ENCODE results near the gene TMEM88.

The TMEM88 gene, protein sequence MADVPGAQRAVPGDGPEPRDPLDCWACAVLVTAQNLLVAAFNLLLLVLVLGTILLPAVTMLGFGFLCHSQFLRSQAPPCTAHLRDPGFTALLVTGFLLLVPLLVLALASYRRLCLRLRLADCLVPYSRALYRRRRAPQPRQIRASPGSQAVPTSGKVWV

DNA sequence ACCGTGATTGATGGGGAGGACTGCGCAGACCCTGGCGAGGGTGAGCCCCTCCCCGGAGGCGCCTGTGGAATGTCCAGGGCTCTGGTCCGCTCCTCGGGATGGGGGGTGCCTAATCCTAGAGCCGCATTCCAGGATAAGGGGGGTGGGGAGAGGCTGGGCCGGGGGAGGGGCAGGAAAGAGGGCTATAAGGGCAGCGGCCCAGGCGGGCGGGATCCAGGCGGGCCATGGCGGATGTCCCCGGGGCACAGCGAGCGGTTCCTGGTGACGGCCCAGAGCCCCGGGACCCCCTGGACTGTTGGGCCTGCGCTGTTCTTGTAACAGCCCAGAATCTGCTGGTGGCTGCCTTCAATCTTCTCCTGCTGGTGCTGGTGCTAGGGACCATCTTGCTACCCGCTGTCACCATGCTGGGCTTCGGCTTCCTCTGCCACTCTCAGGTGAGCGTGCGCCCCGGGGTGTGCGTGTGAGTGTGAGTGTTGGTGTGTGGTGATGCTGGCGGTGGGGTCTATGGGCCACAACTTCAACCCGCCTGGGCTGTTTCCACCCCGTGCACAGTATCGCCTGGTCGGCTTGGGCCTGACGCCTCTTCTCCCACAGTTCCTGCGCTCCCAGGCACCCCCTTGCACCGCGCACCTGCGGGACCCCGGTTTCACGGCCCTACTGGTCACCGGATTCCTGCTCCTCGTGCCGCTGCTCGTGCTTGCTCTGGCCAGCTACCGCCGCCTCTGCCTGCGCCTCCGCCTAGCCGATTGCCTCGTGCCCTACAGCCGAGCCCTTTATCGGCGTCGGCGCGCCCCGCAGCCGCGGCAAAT, at the start of gene TMEM88:
TSS of gene TMEM88 (plus strand) at position 216 of the 809 bp plus-strand sequence. CDS start at position 225, 9 bp downstream.
- no peak for DNase-seq (ENCODE audit: low spot score)

DNA sequence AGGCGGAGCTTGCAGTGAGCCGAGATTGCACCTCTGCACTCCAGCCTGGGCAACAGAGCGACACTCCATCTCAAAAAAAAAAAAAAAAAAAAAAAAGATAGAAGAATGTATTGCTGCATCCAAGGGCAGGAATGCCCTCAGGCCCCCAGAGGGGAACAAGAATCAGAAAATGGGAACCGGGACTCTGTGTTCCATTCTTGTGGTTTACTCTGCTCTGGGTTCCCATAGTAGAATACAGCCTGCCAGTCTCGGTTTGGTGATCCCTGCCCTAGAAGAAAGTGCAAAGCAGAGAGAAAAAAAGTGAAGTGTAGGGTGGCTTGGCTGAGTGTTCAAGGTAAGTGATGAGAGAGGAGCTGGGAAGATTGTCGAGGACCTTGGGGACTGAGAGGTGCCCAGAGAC, 48.3 kb upstream of the TMEM88 start:
- DNase-seq (ENCODE audit: low spot score), result no peak

DNA sequence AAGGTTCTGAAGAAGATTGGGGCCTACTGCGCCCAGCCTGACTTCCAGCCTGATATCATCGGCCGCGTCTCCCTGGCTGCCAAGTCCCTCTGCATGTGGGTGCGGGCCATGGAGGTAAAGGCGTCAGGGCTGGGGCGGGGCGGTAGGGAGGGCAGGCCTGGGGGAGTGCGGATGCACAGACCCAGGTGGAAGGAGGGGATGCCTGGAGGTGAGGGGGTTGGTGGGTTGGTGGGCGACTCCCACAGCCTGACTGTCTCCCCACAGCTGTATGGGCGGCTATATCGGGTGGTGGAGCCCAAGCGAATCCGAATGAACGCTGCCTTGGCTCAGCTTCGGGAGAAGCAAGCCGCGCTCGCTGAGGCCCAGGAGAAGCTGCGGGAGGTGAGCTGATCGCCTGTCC, 47.7 kb upstream of the TMEM88 start:
- DNase-seq (ENCODE audit: low spot score), result no peak

DNA sequence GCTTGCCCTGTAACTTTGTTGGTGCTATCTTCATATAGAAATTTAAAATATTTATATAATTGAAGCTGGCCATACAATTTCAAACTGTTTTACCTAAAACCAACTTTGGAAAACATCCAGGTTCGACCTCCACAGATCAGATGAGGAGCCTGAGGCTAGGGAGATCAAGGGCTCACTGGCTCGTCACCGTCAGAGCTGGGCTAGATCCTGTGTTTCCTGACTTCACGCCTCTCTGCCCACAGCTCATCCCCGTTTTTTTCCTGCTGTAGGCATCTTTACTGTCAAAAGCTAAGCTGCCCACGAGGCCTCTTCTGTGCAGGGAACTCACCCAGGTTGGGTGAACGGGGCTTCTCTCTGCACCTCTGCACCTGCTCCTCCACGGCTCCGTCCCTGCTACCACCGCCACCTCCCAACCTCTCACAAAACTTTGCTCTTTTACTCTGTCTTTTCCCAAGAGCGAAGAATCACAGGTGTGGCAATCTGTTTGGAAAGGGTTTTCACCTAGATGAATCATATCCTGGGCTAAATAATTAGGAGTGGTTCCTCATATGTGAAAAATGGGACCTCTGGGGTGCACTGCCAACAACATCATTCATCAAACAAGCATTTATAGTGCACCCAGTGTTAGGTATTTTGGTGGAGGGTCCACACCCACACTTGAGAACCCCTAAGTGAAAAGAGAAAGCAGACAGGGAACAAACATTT, 45.6 kb upstream of the TMEM88 start:
- DNase-seq (ENCODE audit: low spot score), result peak; percentile 68

DNA sequence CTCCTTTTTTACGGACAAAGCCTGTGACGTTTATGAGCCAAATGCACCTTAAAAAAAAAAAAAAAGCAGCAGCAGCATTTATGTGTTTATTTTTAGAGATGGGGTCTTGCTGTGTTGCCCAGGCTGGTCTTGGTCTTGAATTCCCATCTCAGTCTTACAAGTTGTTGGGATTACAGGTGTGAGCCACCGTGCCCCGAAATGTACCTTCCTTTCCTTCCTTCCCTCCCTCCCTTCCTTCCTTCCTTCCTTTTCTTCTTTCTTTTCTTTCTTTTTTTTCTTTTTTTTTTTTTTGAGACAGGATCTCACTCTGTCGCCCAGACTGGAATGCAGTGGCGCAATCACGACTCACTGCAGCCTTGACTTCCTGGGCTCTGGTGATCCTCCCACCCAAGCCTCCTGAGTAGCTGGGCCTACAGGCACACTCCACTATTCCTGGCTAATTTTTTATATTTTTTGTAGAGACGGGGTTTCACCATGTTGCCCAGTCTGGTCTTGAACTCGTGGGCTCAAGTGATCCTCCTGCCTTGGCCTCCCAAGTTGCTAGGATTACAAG, 45.0 kb upstream of the TMEM88 start:
- peak; percentile 68 for DNase-seq (ENCODE audit: low spot score)

DNA sequence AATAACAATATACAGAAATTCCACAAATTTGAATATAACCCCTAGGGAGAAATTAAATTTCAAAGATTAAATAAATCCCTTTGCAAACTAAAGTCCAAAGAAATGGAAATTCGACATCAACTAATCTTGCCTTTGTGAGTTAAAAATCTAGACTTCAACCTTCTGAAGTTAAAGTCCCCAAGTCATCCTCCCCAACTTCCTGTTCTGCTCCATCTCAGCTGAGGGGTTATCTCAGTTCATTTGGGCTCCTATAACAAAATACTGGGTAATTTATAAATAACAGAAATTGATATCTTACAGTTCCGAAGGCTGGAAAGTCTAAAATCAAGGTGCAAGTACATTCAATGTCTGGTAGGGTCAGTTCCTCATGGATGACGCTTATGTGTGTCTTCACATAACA, 43.6 kb upstream of the TMEM88 start:
- no peak for DNase-seq (ENCODE audit: low spot score)

DNA sequence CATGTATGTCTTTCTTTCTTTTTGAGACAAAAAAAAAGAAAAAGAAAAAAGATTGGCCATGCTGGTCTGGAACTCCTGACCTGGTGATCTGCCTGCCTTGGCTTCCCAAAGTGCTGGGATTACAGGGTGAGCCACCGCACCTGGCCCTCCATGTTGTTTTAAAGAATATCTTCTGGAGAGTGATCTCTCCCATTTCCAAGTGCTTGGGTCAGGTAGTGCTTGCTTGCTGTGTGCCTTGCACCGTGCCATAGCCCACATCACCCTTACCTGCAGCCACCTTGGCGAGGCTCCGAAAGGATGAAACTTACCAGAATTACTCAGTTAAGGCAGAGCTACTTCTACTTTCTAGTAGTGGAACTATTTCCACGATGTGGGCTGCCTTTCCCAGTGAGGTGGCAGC, 39.9 kb upstream of the TMEM88 start:
- DNase-seq (ENCODE audit: low spot score), result no peak

DNA sequence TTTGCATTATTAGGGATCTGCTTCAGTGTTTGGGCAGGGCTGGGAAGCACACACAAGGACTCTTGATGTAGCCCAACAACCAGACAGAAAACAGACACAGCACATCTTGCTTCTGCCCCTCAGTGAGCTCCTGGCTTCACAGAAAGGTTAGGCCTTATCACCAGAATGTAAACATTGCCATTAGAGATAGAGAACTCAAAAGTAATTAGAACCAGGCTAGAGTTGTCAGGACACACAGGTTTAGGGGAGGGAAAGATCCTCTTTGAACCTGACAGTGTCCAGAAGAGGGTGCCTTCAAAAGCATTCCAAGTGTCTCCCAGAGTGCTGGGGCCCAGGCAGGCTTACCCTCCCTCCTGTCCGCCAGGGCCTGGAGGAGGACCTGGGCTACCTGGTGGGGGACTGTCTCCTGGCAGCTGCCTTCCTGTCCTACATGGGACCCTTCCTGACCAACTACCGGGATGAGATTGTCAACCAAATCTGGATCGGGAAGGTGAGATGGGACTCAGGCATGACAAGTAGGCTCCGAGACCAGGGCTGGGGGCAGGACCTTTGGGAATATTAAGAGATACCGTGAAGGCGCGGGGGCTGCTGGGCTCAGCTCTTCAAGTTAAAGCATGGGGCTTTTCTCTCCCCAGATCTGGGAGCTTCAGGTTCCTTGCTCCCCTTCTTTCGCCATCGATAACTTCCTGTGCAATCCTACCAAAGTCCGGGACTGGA, 37.8 kb upstream of the TMEM88 start:
- no peak for DNase-seq (ENCODE audit: low spot score)

DNA sequence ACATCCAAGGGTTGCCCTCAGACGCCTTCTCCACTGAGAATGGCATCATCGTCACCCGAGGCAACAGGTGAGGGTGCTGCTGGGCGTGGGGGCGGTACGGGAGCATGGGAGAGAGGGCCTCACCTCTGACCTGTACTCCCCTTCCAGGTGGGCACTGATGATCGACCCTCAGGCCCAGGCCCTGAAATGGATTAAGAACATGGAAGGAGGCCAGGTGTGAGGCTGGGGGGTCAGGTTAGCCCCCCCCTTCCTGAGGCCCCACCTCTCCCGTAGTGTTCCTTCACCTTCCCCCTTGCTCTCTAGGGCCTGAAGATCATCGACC, 37.3 kb upstream of the TMEM88 start:
- DNase-seq (ENCODE audit: low spot score), result no peak

DNA sequence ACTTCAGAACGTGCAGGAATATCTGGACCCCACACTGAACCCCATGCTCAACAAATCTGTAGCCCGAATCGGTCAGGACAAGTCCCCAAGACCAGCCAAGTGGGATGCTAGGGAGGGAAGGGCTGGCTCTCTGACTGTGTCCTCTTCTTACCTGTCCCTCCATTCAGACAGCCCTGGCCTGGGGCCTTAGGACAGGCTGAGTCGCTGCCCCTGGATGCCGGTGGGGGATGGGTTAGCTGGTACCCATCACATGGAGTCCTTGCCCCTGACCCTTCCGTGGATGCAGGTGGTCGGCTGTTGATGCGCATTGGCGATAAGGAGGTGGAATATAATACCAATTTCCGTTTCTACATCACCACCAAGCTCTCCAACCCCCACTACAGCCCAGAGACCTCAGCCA, 36.8 kb upstream of the TMEM88 start:
- no peak for DNase-seq (ENCODE audit: low spot score)

DNA sequence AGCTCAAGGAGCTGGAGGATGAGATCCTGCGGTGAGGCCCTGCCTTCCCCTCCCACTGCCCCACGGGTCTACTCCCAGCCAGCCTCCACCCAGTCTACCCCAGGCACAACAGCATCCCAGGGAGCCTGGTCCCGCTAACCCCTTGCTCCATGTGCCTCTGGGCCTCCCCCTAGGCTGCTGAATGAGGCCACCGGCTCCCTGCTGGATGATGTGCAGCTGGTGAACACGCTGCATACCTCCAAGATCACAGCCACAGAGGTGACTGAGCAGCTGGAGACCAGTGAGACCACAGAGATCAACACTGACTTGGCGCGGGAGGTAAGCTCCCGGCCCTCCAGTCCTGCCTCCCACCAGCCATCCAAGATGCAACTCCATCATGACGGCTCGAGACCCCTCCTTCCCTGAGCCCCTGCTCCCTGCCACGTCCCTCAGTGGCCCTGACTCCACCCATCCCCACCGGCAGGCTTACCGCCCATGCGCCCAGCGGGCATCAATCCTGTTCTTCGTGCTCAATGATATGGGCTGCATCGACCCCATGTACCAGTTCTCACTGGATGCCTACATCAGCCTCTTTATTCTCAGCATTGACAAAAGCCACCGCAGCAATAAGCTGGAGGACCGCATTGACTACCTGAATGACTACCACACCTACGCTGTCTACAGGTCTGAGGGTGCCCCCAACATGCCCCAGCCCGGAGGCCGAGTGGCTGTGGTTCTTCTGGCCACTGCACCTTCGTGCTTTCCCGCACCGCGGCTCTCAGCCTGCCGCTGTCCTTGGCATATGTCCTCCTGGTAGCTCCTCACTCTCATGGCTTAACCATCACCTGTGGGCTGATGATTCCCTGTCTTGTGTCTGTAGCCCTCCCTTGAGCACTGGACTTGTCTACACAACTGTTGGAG, 35.9 kb upstream of the TMEM88 start:
- no peak for DNase-seq (ENCODE audit: low spot score)

DNA sequence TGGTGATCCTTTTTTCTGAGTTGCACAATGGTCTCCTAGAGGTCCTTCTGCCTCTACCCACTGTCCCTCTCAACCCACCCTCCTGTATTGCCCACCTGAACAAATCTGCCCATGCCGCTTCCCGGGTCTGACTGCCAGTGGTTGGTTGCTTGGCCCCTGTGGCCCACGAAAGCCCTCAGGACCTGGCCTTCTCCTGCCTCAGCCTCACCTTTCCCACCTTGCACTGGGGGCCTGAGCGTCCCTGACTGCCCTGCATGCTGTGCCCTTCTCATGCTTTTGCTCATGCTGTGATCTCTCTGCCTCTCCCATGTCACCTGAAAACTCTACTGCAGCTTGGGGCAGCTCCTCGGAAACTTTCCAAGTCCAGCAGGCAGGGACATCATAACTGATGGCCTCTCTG, 34.6 kb upstream of the TMEM88 start:
- no peak for DNase-seq (ENCODE audit: low spot score)

DNA sequence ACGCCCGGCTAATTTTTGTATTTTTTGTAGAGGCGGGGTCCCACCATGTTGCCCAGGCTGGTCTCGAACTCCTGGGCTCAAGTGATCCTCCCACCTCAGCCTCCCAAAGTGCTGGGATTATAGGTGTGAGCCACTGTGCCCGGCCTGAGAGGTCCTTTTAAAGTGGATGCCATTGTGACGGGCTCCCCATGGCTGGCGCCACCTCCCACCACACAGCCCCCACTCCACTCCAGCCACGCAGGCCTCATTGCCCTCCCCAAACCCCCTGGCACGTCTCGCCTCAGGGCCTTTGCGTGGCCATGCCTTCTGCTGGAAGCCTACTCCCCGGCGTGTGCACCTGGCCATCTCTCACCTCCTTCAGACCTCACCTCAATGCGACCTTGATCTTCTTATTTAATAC, 32.7 kb upstream of the TMEM88 start:
- DNase-seq (ENCODE audit: low spot score), result no peak

DNA sequence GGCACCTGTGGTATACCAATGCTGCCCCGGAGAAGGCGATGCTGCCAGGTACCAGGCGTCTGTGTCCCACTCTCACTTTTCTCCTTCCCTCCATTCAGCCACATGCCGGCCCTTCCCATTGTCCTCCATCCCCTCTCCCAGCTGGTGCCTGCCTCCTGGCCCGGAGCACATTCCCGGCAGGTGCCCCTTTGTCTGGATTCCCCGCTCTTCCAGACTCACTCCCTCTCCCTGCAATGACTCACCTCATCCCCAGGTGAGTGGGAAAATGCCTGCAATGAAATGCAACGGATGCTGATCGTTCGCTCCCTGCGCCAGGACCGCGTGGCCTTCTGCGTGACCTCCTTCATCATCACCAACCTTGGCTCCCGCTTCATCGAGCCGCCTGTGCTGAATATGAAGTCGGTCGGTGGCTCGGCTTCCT, 31.3 kb upstream of the TMEM88 start:
- no peak for DNase-seq (ENCODE audit: low spot score)

DNA sequence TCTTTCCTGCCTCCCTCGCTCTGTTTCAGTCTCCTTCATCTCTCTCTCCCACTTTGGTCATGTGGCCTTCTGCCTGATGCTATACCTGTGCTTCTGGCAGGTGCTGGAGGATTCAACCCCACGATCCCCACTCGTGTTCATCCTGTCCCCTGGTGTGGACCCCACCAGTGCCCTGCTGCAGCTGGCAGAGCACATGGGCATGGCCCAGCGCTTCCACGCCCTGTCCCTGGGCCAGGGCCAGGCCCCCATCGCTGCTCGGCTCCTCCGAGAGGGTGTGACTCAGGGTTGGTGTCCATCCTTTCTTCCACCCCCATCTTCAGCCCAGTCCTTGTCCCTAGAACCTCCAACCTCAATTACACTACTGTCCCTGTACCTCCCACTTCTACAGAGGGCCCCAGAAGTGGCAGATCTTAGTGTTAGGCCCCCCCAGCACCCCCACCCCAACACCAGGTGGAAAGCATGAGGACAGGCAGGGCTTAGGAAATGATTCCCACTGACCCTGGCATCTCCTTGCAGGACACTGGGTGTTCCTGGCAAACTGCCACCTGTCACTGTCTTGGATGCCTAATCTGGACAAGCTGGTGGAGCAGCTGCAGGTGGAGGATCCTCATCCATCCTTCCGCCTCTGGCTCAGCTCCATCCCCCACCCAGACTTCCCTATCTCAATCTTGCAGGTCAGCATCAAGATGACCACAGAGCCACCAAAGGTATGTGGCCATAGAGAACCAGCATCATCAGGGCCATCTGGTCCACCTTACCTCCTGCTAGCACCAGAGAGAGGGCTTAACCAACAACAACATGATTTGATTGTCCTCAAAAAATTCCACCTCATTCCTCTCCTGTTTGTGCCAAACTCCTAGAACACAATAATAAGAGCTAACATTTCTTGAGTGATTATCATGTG, 30.6 kb upstream of the TMEM88 start:
- DNase-seq (ENCODE audit: low spot score), result no peak

DNA sequence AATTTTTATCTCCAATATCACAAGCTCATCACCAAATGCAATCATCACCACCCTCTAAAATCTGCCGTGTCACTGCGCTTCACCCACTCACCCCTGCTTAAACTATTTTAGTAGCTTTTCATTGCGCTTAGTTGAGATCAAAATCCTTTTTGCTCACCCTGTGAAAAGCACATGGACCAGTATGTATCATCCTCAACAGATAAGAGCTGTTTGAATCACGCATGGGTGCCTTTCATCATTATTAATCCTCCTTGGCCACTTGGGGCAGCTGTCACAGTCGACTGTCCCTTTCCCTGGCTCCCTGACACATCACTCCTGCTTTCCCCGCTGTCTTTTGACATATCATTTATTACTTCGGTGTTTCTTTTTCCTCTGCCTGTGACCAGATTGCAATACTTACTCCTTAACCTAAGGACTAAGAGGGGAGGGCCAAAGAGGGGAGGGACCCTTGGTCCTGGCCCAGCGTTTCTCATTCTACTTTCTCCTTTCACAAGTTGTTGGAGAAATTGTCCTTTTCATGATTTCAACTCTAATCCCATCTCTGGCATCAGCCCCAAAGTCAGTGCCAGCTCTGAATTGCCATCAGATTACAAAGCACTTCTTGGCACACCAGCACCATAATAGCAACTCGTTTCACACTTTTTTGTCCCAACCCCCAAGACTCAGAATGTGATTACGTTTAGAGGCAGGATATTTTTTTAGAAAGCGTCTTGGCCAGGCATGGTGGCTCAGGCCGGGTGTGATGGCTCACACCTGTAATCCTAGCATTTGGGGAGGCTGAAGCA, 29.5 kb upstream of the TMEM88 start:
- DNase-seq (ENCODE audit: low spot score), result peak; percentile 46

DNA sequence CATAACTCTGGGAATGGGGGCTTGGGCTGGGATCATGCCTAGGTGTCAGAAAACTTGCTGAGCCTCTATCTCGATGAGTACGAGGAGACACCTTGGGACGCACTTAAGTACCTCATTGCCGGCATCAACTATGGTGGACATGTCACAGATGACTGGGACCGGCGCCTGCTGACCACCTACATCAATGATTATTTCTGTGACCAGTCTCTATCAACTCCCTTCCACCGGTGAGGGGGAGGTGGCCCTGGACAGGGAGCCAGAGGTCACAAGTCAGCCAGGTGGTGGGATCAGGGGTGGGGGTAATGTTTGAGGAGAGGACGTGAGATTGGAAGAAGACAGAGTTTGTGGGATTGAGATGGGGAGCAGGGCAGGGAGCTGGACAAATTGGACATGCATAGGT, 24.2 kb upstream of the TMEM88 start:
- no peak for DNase-seq (ENCODE audit: low spot score)

DNA sequence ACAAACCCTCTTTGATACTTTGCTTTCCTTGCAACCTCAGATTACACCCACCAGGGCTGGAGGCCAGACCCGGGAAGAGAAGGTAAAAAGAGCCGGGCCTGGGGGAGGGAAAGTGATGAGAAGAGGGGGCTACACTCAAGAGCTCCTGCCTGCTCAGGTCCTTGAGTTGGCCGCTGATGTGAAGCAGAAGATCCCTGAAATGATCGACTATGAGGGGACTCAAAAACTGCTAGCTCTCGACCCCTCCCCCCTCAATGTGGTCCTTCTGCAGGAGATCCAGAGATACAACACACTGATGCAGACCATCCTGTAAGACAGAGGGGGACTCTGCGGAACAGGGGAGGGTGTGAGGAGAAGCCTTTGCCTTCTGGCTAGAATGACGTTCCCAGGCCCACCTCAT, 23.6 kb upstream of the TMEM88 start:
- DNase-seq (ENCODE audit: low spot score), result no peak

DNA sequence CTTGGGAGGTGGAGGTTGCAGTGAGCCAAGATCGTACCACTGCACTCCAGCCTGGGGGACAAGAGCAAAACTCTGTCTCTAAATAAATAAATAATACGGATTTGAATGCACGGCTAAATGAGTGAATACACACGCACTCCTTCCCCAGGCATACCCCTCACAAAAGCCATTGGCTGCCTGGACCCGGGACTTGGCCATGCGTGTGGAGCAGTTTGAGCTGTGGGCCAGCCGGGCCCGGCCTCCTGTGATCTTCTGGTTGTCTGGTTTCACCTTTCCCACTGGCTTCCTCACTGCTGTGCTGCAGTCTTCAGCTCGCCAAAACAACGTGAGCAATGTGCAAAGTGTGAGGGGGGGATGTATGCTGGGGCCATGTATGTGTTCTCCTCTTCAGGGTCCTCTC, 22.4 kb upstream of the TMEM88 start:
- no peak for DNase-seq (ENCODE audit: low spot score)
